Measurements from ENCODE around the gene DNASE1. TPM values are rescaled to one million over a fixed set of nuclear protein-coding genes. Genes with fewer than 3 reads are reported as not detected.

The DNASE1 gene
- total RNA-seq, 1 donor from 2014 or later, result 22.8 TPM

DNA sequence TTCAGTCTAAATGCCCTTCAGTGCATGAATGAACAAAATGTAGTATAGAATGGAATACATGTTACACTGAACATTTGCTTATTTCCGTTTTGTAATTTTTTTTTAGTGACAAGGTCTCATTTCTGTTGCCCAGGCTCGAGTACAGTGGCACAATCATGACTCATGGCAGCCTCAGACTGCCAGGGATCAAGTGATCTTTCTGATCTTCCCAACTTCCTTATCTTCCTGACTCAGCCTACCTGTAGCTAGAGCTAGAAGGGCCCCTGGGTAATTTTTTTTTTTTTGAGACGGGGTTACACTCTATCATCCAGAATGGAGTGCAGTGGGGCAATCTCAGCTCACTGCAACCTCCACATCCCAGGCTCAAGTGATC lies 35.7 kb upstream of the DNASE1 start:
- H3F3A ChIP-seq (ENCODE audit: low read depth), result no peaks in the 10 kb centered on the region
- Mint-ChIP-seq H3K36me3 (peaks cover 18% of the 10 kb centered on the region), H3K9me3 (peaks cover 2% of the 10 kb centered on the region), H3K27me3 (ENCODE audit: insufficient read depth, low read depth) (peaks cover 3% of the 10 kb centered on the region), H3K4me1 (no peaks in the 10 kb centered on the region), H3K4me3 (no peak overlapping the region), H3K27ac (no peak overlapping the region)
- no peak for DNase-seq (ENCODE audit: low spot score)
- peaks cover 6% of the 10 kb centered on the region for H4K20me1 ChIP-seq (ENCODE audit: low read depth)
- no peak overlapping the region for H3K4me3 ChIP-seq
- no peak overlapping the region for H2AFZ ChIP-seq (replicated peaks)
- peaks cover 53% of the 10 kb centered on the region for H3K79me2 ChIP-seq (ENCODE audit: low read depth)
- TF ChIP-seq EZH2 (IDR thresholded peaks at IDR 0.05) (no peak), EZH2phosphoT487 (IDR thresholded peaks at IDR 0.05) (no peak)
- TF ChIP-seq, protein P1, sequence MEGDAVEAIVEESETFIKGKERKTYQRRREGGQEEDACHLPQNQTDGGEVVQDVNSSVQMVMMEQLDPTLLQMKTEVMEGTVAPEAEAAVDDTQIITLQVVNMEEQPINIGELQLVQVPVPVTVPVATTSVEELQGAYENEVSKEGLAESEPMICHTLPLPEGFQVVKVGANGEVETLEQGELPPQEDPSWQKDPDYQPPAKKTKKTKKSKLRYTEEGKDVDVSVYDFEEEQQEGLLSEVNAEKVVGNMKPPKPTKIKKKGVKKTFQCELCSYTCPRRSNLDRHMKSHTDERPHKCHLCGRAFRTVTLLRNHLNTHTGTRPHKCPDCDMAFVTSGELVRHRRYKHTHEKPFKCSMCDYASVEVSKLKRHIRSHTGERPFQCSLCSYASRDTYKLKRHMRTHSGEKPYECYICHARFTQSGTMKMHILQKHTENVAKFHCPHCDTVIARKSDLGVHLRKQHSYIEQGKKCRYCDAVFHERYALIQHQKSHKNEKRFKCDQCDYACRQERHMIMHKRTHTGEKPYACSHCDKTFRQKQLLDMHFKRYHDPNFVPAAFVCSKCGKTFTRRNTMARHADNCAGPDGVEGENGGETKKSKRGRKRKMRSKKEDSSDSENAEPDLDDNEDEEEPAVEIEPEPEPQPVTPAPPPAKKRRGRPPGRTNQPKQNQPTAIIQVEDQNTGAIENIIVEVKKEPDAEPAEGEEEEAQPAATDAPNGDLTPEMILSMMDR (IDR thresholded peaks at IDR 0.05), result no peak
- H3K36me3 ChIP-seq, result no peaks in the 10 kb centered on the region
- H3K4me2 ChIP-seq, result no peak overlapping the region
- no peak overlapping the region for H3K27ac ChIP-seq
- H3K27me3 ChIP-seq, result no peaks in the 10 kb centered on the region
- no peaks in the 10 kb centered on the region for H3K9me3 ChIP-seq (ENCODE audit: low read depth)
- H3K9ac ChIP-seq, result no peak overlapping the region
- H3K4me1 ChIP-seq, result no peaks in the 10 kb centered on the region

DNA sequence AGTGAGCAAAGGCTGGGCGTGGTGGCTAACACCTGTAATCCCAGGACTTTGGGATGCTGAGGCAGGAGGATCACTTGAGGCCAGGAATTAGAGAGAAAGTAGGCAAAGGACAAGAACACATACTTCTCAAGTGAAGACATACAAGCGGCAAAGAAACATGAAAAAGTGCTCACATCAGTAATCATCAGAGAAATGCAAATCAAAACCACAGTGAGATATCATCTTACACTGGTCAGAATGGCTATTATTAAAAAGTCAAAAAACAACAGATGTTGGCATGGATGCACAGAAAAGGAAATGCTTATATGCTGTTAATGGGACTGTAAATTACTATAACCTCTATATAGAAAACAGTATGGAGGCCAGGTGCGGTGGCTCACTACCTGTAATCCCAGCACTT lies 30.8 kb upstream of the DNASE1 start:
- no peak overlapping the region for H2AFZ ChIP-seq (replicated peaks)
- H3K9me3 ChIP-seq (ENCODE audit: low read depth), result no peaks in the 10 kb centered on the region
- peaks cover 10% of the 10 kb centered on the region for H4K20me1 ChIP-seq (ENCODE audit: low read depth)
- H3K9ac ChIP-seq, result no peak overlapping the region
- Mint-ChIP-seq H3K27ac (no peak overlapping the region), H3K9me3 (no peaks in the 10 kb centered on the region), H3K36me3 (no peaks in the 10 kb centered on the region), H3K4me1 (no peaks in the 10 kb centered on the region), H3K27me3 (ENCODE audit: insufficient read depth, low read depth) (peaks cover 3% of the 10 kb centered on the region), H3K4me3 (no peak overlapping the region)
- H3K27me3 ChIP-seq, result no peaks in the 10 kb centered on the region
- no peak for TF ChIP-seq EZH2phosphoT487 (IDR thresholded peaks at IDR 0.05)
- TF ChIP-seq, protein P1 (IDR thresholded peaks at IDR 0.05), result no peak
- TF ChIP-seq EZH2 (IDR thresholded peaks at IDR 0.05), result no peak
- no peak overlapping the region for H3K27ac ChIP-seq
- no peak for DNase-seq (ENCODE audit: low spot score)
- H3K79me2 ChIP-seq (ENCODE audit: low read depth), result peaks cover 16% of the 10 kb centered on the region
- H3K4me1 ChIP-seq, result no peaks in the 10 kb centered on the region
- no peak overlapping the region for H3K4me2 ChIP-seq
- H3K36me3 ChIP-seq, result no peaks in the 10 kb centered on the region
- no peak overlapping the region for H3K4me3 ChIP-seq
- no peaks in the 10 kb centered on the region for H3F3A ChIP-seq (ENCODE audit: low read depth)

DNA sequence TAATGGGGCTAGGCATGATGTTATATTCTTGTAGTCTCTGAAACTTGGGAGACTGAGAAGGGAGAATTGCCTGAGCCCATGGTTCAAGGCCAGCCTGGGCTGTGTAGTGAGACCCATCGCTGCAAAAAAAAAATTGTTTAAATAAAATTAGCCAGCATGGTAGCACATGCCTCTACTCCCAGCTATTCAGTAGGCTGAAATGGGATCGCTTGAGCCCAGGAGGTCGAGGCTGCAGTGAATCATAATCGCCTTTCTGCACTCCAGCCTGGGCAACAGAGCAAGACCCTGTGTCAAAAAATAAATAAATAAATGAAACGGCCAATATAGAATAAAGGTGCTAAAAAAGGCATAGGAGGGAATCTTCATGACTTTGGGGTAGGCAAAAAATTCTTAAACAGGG lies 29.2 kb upstream of the DNASE1 start:
- no peak overlapping the region for H3K27ac ChIP-seq
- no peak overlapping the region for H3K4me2 ChIP-seq
- Mint-ChIP-seq H3K4me1 (no peaks in the 10 kb centered on the region), H3K27ac (no peak overlapping the region), H3K27me3 (ENCODE audit: insufficient read depth, low read depth) (peaks cover 3% of the 10 kb centered on the region), H3K36me3 (peaks cover 3% of the 10 kb centered on the region), H3K9me3 (no peaks in the 10 kb centered on the region), H3K4me3 (no peak overlapping the region)
- H3F3A ChIP-seq (ENCODE audit: low read depth), result no peaks in the 10 kb centered on the region
- H3K9me3 ChIP-seq (ENCODE audit: low read depth), result no peaks in the 10 kb centered on the region
- no peaks in the 10 kb centered on the region for H3K27me3 ChIP-seq
- no peak overlapping the region for H3K4me3 ChIP-seq
- no peak overlapping the region for H3K9ac ChIP-seq
- H4K20me1 ChIP-seq (ENCODE audit: low read depth), result peaks cover 13% of the 10 kb centered on the region
- no peaks in the 10 kb centered on the region for H3K4me1 ChIP-seq
- TF ChIP-seq EZH2 (IDR thresholded peaks at IDR 0.05), result no peak
- no peak for TF ChIP-seq EZH2phosphoT487 (IDR thresholded peaks at IDR 0.05)
- TF ChIP-seq, protein P1 (IDR thresholded peaks at IDR 0.05), result no peak
- no peak for DNase-seq (ENCODE audit: low spot score)
- peaks cover 5% of the 10 kb centered on the region for H3K79me2 ChIP-seq (ENCODE audit: low read depth)
- no peaks in the 10 kb centered on the region for H3K36me3 ChIP-seq
- no peak overlapping the region for H2AFZ ChIP-seq (replicated peaks)

Measured in neural progenitor cell (in vitro differentiated cells).